AG09309 (cell line): ENCODE measurements around the gene GPATCH2.

Source experiments
- DNase-seq: peaks from one replicate; pipeline ENCODE4 v3.0.0-alpha.2; 2010; ENCODE audit warnings: low read depth
- H3K4me3 ChIP-seq: 2 replicates; pipeline ENCODE4 v1.5.1; 2011; ENCODE audit warnings: mild to moderate bottlenecking, low read depth, low read length, moderate library complexity; ENCODE audit not compliant: control insufficient read depth
- CTCF ChIP-seq: IDR thresholded peaks from 2 replicates; pipeline ENCODE4 v1.5.1; 2011; ENCODE audit warnings: mild to moderate bottlenecking, low read depth, low read length, inconsistent platforms; ENCODE audit not compliant: insufficient read depth, control insufficient read depth; ENCODE audit errors: missing control alignments

The GPATCH2 gene

GRCh38 chr1:217419194-217419551 lies 211.7 kb downstream of the GPATCH2 start:
- no peak for DNase-seq
- H3K4me3 ChIP-seq: no peak overlapping the region
- TF ChIP-seq CTCF: no peak

- no peak for TF ChIP-seq CTCF
- no peak for DNase-seq
- H3K4me3 ChIP-seq: no peak overlapping the region
These were observed 212.4 kb downstream of the GPATCH2 start for GRCh38 chr1:217418269-217419193.

- DNase-seq: no peak
- H3K4me3 ChIP-seq: no peak overlapping the region
- no peak for TF ChIP-seq CTCF
These were observed 213.5 kb downstream of the GPATCH2 start for GRCh38 chr1:217417363-217417762.

GRCh38 chr1:217407534-217408001 lies 223.3 kb downstream of the GPATCH2 start:
- no peak for TF ChIP-seq CTCF
- no peak for DNase-seq
- no peak overlapping the region for H3K4me3 ChIP-seq

GRCh38 chr1:217403026-217403720 lies 227.7 kb downstream of the GPATCH2 start:
- DNase-seq: no peak
- TF ChIP-seq CTCF: no peak
- no peak overlapping the region for H3K4me3 ChIP-seq

GRCh38 chr1:217402301-217402700 lies 228.6 kb downstream of the GPATCH2 start:
- TF ChIP-seq CTCF: no peak
- H3K4me3 ChIP-seq: no peak overlapping the region
- no peak for DNase-seq
